ENCODE measurements around the gene ISCA2. TPM values are rescaled to one million over a fixed set of nuclear protein-coding genes. Genes with fewer than 3 reads are reported as not detected.
A peak's percentile ranks its signal among the peaks of the same experiment; 100 is the strongest.

The ISCA2 gene
- total and polyA plus RNA-seq, 3 donors from 2014 or later, result 22.5 to 30.3 (median 27.6) TPM

DNA sequence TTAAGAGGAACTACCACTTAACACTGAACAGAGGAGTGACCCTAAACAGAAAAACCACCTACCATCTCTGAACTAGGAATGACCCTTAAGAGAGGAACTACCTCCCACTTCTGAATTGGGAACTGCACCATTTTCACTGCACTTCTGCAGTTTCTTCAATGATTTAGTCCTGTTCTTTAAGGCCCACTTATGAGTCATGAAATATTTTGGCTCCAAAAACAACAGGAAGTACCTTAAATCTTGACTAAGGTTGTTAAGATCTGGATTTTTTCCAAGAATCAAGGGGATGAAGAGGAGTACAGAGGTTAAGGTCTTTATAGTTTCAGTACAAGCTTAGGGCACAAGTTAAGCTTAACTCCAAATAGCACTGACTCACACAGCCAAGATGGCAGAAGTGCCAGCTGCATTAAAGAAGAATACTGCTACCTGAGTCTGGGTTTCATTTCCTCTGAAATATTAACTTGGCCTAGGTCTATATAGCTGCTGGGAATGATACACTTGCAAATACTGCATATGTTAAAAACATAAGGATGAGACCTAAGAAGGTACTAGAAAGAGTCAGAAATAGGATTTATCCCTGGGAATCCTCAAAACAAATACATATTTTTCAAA is 4.7 kb upstream of the ISCA2 start:
- H3K27me3 ChIP-seq, result no peaks in the 10 kb centered on the region
- H3K4me1 ChIP-seq, result peaks cover 6% of the 10 kb centered on the region
- DNase-seq, result no peak
- TF ChIP-seq POLR2A (IDR thresholded peaks at IDR 0.05), result no peak
- TF ChIP-seq, protein P1, sequence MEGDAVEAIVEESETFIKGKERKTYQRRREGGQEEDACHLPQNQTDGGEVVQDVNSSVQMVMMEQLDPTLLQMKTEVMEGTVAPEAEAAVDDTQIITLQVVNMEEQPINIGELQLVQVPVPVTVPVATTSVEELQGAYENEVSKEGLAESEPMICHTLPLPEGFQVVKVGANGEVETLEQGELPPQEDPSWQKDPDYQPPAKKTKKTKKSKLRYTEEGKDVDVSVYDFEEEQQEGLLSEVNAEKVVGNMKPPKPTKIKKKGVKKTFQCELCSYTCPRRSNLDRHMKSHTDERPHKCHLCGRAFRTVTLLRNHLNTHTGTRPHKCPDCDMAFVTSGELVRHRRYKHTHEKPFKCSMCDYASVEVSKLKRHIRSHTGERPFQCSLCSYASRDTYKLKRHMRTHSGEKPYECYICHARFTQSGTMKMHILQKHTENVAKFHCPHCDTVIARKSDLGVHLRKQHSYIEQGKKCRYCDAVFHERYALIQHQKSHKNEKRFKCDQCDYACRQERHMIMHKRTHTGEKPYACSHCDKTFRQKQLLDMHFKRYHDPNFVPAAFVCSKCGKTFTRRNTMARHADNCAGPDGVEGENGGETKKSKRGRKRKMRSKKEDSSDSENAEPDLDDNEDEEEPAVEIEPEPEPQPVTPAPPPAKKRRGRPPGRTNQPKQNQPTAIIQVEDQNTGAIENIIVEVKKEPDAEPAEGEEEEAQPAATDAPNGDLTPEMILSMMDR (IDR thresholded peaks at IDR 0.05), result no peak
- H3K9me3 ChIP-seq, result no peaks in the 10 kb centered on the region
- no peak overlapping the region for H3K27ac ChIP-seq
- no peaks in the 10 kb centered on the region for H3K36me3 ChIP-seq (ENCODE audit: low read depth, missing control alignments)
- intact Hi-C loops (cut with DNase I; ENCODE audit: low total_unique reads), result no loop called here
- no peak overlapping the region for H3K4me3 ChIP-seq

DNA sequence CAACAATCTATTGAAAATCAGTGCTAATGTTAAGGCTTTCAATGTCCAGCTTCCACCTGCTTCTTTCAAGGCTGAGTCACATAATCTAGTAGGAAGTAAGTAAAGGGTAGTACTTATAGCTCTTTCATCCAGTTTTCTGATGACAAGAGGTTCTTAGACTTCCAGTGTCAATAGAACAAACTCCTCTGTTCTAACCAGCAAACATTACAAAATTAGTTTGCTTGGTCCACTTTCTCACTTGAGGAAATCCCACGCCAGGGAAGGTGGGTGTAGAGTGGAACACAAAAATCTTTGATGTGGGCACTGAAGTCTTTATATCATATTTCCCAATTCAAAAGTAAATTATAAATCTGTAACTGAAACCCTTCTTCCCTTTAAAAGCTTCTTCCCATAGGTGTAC is 3.1 kb upstream of the ISCA2 start:
- Histone ChIP-seq H3K36me3 (ENCODE audit: low read depth, missing control alignments) (no peaks in the 10 kb centered on the region), H3K27me3 (no peaks in the 10 kb centered on the region), H3K27ac (no peak overlapping the region), H3K9me3 (no peaks in the 10 kb centered on the region), H3K4me3 (no peak overlapping the region), H3K4me1 (peaks cover 12% of the 10 kb centered on the region)
- TF ChIP-seq POLR2A (IDR thresholded peaks at IDR 0.05), result no peak
- TF ChIP-seq, protein P1 (IDR thresholded peaks at IDR 0.05), result no peak
- DNase-seq, result no peak
- intact Hi-C loops (cut with DNase I; ENCODE audit: low total_unique reads), result no loop called here
- WGBS, 2 donors, result 88 to 90% methylated on average over 1 of the region's 1 CpG

DNA sequence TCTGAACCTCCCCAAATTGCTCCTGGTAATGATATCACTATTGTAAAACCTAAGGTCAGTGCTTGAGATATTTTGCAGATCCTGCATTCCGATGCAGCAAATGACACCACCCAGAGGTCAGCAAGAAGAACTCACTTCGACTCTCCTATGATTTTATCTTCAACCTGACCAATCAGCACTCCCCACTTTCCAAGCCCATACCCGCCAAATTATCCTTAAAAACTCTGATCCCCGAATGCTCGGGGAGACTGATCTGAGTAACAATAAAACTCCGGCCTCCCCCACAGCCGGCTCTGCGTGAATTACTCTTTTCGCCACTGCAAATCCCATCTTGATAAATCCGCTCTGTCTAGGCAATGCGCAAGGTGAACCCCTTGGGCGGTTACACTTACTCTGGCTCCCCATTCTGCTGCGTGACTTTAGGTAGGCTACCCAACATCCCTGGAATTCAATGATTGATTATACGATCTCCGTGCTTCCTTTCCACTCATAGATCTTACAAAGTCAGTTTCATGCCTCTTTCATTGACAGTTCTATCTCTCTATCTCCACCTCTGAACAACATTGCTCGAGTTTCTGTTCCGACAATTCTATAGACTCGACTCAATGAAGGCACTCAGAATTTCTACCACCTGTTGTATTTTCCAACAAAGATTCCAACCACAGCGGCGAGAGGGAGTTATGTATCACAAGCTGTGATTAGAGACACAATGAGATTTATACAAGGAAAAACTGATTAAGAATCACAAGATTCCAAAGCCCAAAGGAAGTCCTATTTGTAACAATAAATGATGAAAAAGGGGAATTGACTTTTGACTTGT is 1.4 kb upstream of the ISCA2 start:
- intact Hi-C loops (cut with DNase I; ENCODE audit: low total_unique reads), result no loop called here
- Histone ChIP-seq H3K4me1 (peaks cover 12% of the 10 kb centered on the region), H3K36me3 (ENCODE audit: low read depth, missing control alignments) (no peaks in the 10 kb centered on the region), H3K27ac (peak overlapping the region; percentile 94 to 97), H3K27me3 (no peaks in the 10 kb centered on the region), H3K4me3 (peak overlapping the region; percentile 78 to 94), H3K9me3 (no peaks in the 10 kb centered on the region)
- 6 to 7% methylated on average over 20 of the region's 20 CpGs for WGBS, 2 donors
- TF ChIP-seq, protein P1 (IDR thresholded peaks at IDR 0.05), result peak in 1 of 3 experiments; percentile 11
- no peak for TF ChIP-seq POLR2A (IDR thresholded peaks at IDR 0.05)
- DNase-seq, result peak; percentile 33

DNA sequence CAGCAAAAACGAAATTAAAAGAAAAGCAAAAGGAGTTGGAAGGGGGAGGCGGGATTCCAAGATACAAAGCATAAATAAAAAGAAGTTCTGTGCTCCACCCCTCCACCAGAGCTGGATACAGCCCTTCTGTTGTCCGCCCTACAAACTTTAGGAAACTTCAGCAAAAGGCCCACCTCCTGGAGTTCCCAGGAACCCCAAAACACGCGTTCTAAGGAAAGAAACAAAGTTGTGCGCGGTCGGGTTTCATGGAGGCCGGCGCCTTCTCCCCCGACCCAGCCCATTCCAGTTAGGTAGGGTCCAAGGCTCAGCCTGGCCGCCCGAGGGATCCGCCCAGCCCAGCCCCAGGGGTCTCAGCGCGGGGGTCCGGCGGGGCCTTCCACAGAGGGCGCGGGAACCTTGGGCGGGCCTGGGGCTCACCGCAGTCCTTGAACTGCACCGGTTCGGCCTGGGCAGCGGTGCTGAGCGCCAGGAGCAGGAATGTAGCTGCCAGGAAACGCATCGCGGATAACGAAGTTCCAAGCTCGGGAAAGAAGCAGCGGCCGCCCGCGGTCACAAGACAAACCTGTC is 706 bp upstream of the ISCA2 start, which contains the start of gene NPC2:
TSS of gene NPC2 (minus strand) at position 530 of the 567 bp plus-strand sequence. CDS start at position 499, 31 bp downstream.
- peak within 1 kb of the TSS; percentile 78 to 94 for H3K4me3 ChIP-seq
- no peak for DNase-seq
- peak; percentile 60 for TF ChIP-seq POLR2A (IDR thresholded peaks at IDR 0.05)
- TF ChIP-seq, protein P1 (IDR thresholded peaks at IDR 0.05), result peak in 1 of 3 experiments; percentile 1
- peak within 1 kb of the TSS; percentile 94 to 97 for H3K27ac ChIP-seq
- no peaks in the 10 kb centered on the region for H3K36me3 ChIP-seq (ENCODE audit: low read depth, missing control alignments)
- H3K4me1 ChIP-seq, result peaks cover 12% of the 10 kb centered on the region
- 0% methylated on average over 11 to 15 of the region's 35 CpGs for WGBS, 2 donors
- no peaks in the 10 kb centered on the region for H3K9me3 ChIP-seq
- no peaks in the 10 kb centered on the region for H3K27me3 ChIP-seq
- intact Hi-C loops (cut with DNase I; ENCODE audit: low total_unique reads), result no loop called here

All from testis (tissue), 3 donors.